LNCaP clone FGC (cell line): Measurements from ENCODE around the gene CHD2.
A peak's percentile ranks its signal among the peaks of the same experiment; 100 is the strongest.
"Not testable (repeated sequence)": the region's sequence is repeated elsewhere in the genome, so short reads cannot be mapped to it uniquely, and the experiment has no call there.

ENCODE experiments used
- DNase-seq: peaks from one replicate; pipeline ENCODE4 v3.0.0-alpha.2; 2011; ENCODE audit warnings: low read depth
- H3K4me3 ChIP-seq: 2 replicates; pipeline ENCODE4 v1.5.1; 2011; ENCODE audit warnings: mild to moderate bottlenecking, low read depth, low read length, control low read depth
- CTCF ChIP-seq: IDR thresholded peaks from 2 replicates; pipeline ENCODE4 v1.5.1; 2012; ENCODE audit warnings: mild to moderate bottlenecking; ENCODE audit not compliant: control insufficient read depth, insufficient read depth; ENCODE audit errors: extremely low read depth

CHD2 gene

GRCh38 chr15:93028111-93028631, 128.0 kb downstream of the CHD2 start:
- no peak for DNase-seq
- no peak for TF ChIP-seq CTCF
- H3K4me3 ChIP-seq = no peak overlapping the region

GRCh38 chr15:93028632-93029213, 128.6 kb downstream of the CHD2 start:
- no peak for TF ChIP-seq CTCF
- no peak overlapping the region for H3K4me3 ChIP-seq
- DNase-seq = no peak

- no peak for DNase-seq
- no peak overlapping the region for H3K4me3 ChIP-seq
- TF ChIP-seq CTCF = no peak
These were observed 129.2 kb downstream of the CHD2 start for GRCh38 chr15:93029214-93029835.

DNA sequence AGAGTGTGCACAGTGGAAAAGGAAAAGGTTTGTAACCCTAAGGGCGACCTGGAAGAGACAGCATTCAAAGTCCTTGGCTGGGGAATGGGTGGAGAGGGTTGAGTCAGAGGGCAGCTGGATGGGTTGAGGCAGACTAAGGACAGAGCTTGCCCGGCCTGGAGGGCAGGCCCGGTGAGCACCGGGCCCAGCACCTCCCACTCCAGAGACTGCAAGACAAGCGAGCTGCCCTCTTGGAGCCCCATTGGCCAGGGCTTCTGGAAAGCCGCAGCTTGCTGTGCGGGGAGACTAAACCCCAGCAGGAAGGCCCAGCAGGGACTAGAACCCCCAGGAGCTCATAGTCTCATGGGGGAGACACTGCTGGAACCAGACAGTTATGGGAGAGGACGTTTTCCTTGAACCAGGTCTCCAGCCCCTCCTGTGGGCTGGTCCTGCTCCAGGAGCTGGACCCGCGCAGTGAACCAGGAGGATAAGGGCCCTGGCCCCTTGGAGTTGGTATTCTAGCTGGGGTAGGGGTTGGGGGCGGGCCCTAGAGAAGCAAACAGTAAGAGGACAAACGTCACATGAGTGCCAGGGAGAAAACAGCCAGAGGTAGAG, 129.8 kb downstream of the CHD2 start:
- no peak overlapping the region for H3K4me3 ChIP-seq
- DNase-seq = no peak

DNA sequence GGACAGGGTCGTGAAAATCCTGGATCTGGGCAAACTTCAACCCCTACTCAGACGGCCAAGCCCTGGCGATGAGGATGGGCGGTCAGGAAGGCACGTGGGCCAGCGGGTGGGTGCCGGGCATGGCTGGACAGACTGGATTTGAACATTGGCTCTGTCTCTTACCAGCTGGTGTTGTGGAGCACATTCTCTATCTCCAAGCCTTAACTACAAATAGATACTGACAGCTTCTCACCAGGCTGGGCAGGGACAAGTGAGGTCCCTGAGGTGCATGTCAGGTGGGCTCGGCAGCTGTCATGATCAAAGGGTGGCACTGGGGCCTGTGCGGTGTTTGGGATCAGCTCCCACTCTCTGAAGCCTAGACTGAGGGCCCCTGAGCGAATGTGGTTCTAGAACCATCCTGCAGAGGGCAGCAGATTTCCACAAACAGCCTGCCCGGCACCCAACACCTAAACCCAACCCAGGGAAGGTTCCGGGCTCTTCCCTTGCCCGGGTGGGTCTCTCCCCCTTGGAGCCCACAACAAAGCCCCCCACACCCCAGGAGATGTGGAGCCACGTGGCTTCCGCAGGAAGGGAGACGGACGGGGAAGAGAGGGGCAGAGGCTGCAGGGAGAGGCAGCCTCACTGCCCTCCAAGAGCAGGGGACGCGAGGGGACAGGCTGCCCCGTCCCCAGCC, 130.4 kb downstream of the CHD2 start:
- H3K4me3 ChIP-seq = no peak overlapping the region
- TF ChIP-seq CTCF = peak; percentile 83
- DNase-seq = no peak

More for the DNA sequence above, 129.8 kb downstream of the CHD2 start:
- TF ChIP-seq CTCF = no peak

- no peak for TF ChIP-seq CTCF
- no peak overlapping the region for H3K4me3 ChIP-seq
- no peak for DNase-seq
These were observed 131.0 kb downstream of the CHD2 start for GRCh38 chr15:93031103-93031464.

DNA sequence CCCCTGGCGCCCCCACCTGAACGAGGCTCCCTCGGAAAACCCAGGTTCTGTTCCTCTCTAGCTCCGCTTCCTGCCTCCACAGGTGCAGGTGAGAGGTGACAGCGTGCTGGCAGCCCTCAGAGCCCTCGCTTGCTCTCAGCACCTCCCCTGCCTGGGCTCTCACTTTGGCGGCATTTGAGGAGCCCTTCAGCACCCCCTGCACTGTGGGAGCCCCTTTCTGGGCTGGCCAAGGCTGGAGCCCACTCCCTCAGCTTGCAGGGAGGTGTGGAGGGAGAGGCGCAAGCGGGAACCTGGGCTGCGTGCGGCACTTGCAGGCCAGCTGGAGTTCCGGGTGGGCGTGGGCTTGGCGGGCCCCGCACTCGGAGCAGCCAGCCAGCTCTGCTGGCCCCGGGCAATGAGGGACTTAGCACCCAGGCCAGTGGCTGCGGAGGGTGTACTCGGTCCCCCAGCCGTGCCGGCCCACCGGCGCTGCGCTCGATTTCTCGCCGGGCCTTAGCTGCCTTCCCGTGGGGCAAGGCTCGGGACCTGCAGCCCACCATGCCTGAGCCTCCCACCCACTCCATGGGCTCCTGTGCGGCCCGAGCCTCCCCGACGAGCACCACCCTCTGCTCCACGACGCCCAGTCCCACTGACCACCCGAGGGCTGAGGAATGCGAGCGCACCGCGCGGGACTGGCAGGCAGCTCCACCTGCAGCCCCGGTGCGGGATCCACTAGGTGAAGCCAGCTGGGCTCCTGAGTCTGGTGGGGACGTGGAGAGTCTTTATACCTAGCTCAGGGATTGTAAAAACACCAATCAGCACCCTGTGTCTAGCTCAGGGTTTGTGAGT, 131.6 kb downstream of the CHD2 start:
- DNase-seq, H3K4me3 ChIP-seq: not testable (repeated sequence)

GRCh38 chr15:93032515-93033206, 132.5 kb downstream of the CHD2 start:
- H3K4me3 ChIP-seq, DNase-seq: not testable (repeated sequence)
